OCI-LY7 (cell line): ENCODE data around the gene NHLRC1. TPM values are rescaled to one million over a fixed set of nuclear protein-coding genes. Genes with fewer than 3 reads are reported as not detected.

ENCODE experiments used
- Bru-seq: library from RNA; stranded (reverse); fragments of 400-500 nt; gene quantifications from one replicate; lab custom pipeline; 2021; lab: Mats Ljungman, UMichigan
- BruChase-seq, 2 experiments: library from RNA; stranded (reverse); fragments of 400-500 nt; gene quantifications; one replicate each; lab custom pipeline; 2021; lab: Mats Ljungman, UMichigan
- BruUV-seq: library from RNA; stranded (reverse); fragments of 400-500 nt; replicated peaks from 2 replicates; lab custom pipeline; 2021; lab: Mats Ljungman, UMichigan
- CTCF ChIA-PET: fragments of 300-600 bp; sonication (Branson Sonifier 250); formaldehyde crosslinking; loops from one replicate; lab custom pipeline; 2022; ENCODE audit warnings: antibody characterized with exemption; ENCODE audit not compliant: unreplicated experiment; lab: Charles Lee
- POLR2A ChIA-PET: fragments of 300-600 bp; sonication (Branson Sonifier 250); formaldehyde crosslinking; loops from one replicate; lab custom pipeline; 2022; ENCODE audit warnings: antibody characterized with exemption; lab: Charles Lee
- DNase-seq: peaks from one replicate; pipeline ENCODE4 v3.0.0-alpha.2; 2015; ENCODE audit warnings: low spot score
- H2AFZ ChIP-seq: fragments of 200-600 bp; sonication (generic), shearing (Covaris generic); 2 replicates; pipeline ENCODE4 v1.6.1; 2014; ENCODE audit warnings: mild to moderate bottlenecking, antibody characterized with exemption, low read length, moderate library complexity
- H3K27ac ChIP-seq: fragments of 200-600 bp; sonication (generic); 2 replicates; pipeline ENCODE4 v1.5.1; 2014; ENCODE audit warnings: mixed run types, low read depth, mild to moderate bottlenecking, moderate library complexity, low read length, inconsistent platforms; ENCODE audit not compliant: poor library complexity, severe bottlenecking
- H3K36me3 ChIP-seq: fragments of 200-600 bp; sonication (generic); 2 replicates; pipeline ENCODE4 v1.6.1; 2014; ENCODE audit warnings: mild to moderate bottlenecking, antibody characterized with exemption, low read length, moderate library complexity, mixed read lengths; ENCODE audit not compliant: insufficient read depth
- H3K4me1 ChIP-seq: fragments of 200-600 bp; sonication (generic); 2 replicates; pipeline ENCODE4 v1.5.1; 2014; ENCODE audit warnings: mild to moderate bottlenecking, low read length; ENCODE audit not compliant: insufficient read depth, poor library complexity, severe bottlenecking
- H3K4me2 ChIP-seq: fragments of 200-600 bp; sonication (generic); 2 replicates; pipeline ENCODE4 v1.6.1; 2014; ENCODE audit warnings: mild to moderate bottlenecking, low read length
- H3K4me3 ChIP-seq: fragments of 200-600 bp; sonication (generic); 2 replicates; pipeline ENCODE4 v1.5.1; 2014; ENCODE audit warnings: mild to moderate bottlenecking, low read depth, low read length; ENCODE audit not compliant: poor library complexity, severe bottlenecking
- H3K79me2 ChIP-seq: fragments of 200-600 bp; sonication (generic); 2 replicates; pipeline ENCODE4 v1.6.1; 2016; ENCODE audit warnings: low read depth, mild to moderate bottlenecking, low read length, moderate library complexity, mixed read lengths; ENCODE audit not compliant: insufficient read depth
- H3K9me2 ChIP-seq: fragments of 200-600 bp; sonication (generic); 2 replicates; pipeline ENCODE4 v1.6.1; 2016; ENCODE audit warnings: mild to moderate bottlenecking, low read length, mixed read lengths; ENCODE audit not compliant: insufficient read depth
- H3K9me3 ChIP-seq: fragments of 200-600 bp; sonication (generic); 2 replicates; pipeline ENCODE4 v1.6.1; 2014; ENCODE audit warnings: mild to moderate bottlenecking, mixed run types, low read length, mixed read lengths
- H4K20me1 ChIP-seq: fragments of 200-600 bp; sonication (generic); 2 replicates; pipeline ENCODE4 v1.6.1; 2014; ENCODE audit warnings: mild to moderate bottlenecking, antibody characterized with exemption, low read length, moderate library complexity, mixed read lengths; ENCODE audit not compliant: insufficient read depth
- EZH2phosphoT487 ChIP-seq: fragments of 200-600 bp; sonication (generic); IDR thresholded peaks from 2 replicates; pipeline ENCODE4 v1.6.1; 2018; ENCODE audit warnings: low read depth, borderline replicate concordance, mild to moderate bottlenecking, mixed run types, antibody characterized with exemption, low read length, moderate library complexity, mixed read lengths
- intact Hi-C: fragments of 100-400 bp; cut with micrococcal nuclease; formaldehyde crosslinking; loops from one replicate; pipeline ENCODE4 v1.10.0; 2022; ENCODE audit not compliant: unreplicated experiment
- long read RNA-seq: library from polyadenylated mRNA; stranded (forward); transcript quantifications from one replicate; pipeline ENCODE4 v2.0.0, GENCODE V29; 2022
- total RNA-seq, 2 experiments: library from RNA; depleted of rRNA in 1 of 2; stranded (reverse); fragments of >200 nt in 1 of 2; shearing (Covaris generic) in 1 of 2; gene quantifications; 2 replicates each; pipeline ENCODE4 v1.2.3, GENCODE V29; 2014 to 2022
- TF ChIP-seq, protein P1 (sequence below): fragments of 200-600 bp; sonication (generic); conservative IDR thresholded peaks from 2 replicates; pipeline ENCODE4 v1.5.1; 2014; ENCODE audit warnings: mild to moderate bottlenecking, antibody characterized with exemption, low read length, moderate library complexity, mixed read lengths

NHLRC1 gene
- not detected in 2 replicates for total RNA-seq (2014; rRNA removed; shearing (Covaris generic))
- not detected in 2 replicates for total RNA-seq (2022)
- not detected for Bru-seq, nascent RNA
- BruChase-seq, experiment 1, labeled RNA remaining after a 6-hour chase: not detected
- not detected for BruChase-seq, experiment 2, labeled RNA remaining after a 2-hour chase
- long read RNA-seq: 0 reads

DNA sequence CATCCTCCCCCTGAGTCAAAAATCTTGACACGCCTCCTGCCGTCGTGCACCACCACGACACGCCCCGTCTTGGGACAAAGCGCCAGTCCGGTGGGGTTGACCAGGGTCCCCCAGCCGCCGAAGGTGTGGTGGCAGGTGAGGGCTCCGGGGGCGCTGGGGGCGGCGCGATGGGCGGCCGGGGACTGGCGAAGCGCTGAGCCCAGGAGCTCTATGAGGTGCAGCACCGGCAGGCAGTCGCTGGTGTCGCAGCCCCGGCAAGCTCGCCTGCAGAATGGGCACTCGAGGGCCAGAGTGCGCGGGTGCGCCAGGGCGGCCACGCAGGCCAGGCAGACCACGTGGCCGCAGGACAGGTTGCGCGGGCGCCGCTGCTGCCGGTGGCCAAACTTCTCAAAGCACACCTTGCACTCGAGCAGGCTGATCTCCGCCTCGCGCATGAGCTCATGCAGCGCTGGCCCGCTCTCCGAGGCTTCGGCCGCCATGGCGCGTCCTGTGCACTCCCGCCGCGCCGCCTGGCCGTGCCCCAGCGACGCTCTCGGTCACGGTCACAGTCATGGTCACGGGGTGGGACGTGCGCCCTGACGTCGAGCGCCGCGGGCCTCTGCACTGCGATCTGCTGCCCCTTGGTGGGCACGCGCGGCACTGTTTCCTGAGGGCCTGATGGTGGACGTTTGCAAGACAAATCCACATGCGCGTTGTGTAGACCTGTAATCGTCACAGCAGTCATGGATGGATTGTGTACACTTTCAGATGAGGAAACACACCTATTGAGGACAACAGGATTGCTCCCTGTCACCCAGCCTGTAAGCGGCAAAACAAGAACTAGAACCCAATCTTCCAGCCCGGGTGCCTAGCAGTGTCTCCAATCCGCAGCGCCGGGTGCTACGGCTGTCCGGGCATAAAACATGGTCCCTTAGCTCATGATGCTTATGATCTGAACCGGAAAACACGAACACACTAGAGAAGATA lies at the start of gene NHLRC1:
Gene NHLRC1, minus strand, starts transcription at position 550 of the 966 bp plus-strand sequence. Its CDS starts 71 bp downstream, at position 479.
- CTCF ChIA-PET: interaction anchor here (1.1 kb wide), 1 partner anchor 195 kb away, joined by 3 read pairs; no protein-coding TSS in a partner anchor
- Histone ChIP-seq H3K4me1 (no peaks in the 10 kb centered on the region), H3K9me3 (no peaks in the 10 kb centered on the region), H3K36me3 (no peaks in the 10 kb centered on the region), H3K4me3 (no peak within 1 kb of the TSS), H3K9me2 (no peaks in the 10 kb centered on the region), H3K4me2 (peak within 1 kb of the TSS; percentile 17; the same call in 1 of the 2 replicates), H3K79me2 (no peaks in the 10 kb centered on the region), H3K27ac (no peak within 1 kb of the TSS), H4K20me1 (no peaks in the 10 kb centered on the region), H2AFZ (no peak within 1 kb of the TSS)
- POLR2A ChIA-PET: no interaction called here
- TF ChIP-seq, protein P1, sequence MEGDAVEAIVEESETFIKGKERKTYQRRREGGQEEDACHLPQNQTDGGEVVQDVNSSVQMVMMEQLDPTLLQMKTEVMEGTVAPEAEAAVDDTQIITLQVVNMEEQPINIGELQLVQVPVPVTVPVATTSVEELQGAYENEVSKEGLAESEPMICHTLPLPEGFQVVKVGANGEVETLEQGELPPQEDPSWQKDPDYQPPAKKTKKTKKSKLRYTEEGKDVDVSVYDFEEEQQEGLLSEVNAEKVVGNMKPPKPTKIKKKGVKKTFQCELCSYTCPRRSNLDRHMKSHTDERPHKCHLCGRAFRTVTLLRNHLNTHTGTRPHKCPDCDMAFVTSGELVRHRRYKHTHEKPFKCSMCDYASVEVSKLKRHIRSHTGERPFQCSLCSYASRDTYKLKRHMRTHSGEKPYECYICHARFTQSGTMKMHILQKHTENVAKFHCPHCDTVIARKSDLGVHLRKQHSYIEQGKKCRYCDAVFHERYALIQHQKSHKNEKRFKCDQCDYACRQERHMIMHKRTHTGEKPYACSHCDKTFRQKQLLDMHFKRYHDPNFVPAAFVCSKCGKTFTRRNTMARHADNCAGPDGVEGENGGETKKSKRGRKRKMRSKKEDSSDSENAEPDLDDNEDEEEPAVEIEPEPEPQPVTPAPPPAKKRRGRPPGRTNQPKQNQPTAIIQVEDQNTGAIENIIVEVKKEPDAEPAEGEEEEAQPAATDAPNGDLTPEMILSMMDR: no peak; the same call in 1 of the 2 replicates
- TF ChIP-seq EZH2phosphoT487: no peak
- BruUV-seq: no TSS peak
- intact Hi-C loops: loop anchor here (5.0 kb wide), 1 partner anchor 380 kb away; no protein-coding TSS in a partner anchor
- no peak for DNase-seq

- H2AFZ ChIP-seq: no peak overlapping the region
Observed at GRCh38 chr6:18171871-18172270, 49.4 kb upstream of the NHLRC1 start.

More at GRCh38 chr6:18171871-18172270, 49.4 kb upstream of the NHLRC1 start:
- Histone ChIP-seq H3K27ac (no peak overlapping the region), H3K9me2 (no peaks in the 10 kb centered on the region), H3K79me2 (no peaks in the 10 kb centered on the region), H3K4me1 (no peaks in the 10 kb centered on the region), H3K9me3 (peaks cover 11% of the 10 kb centered on the region), H3K4me3 (no peak overlapping the region), H3K36me3 (peaks cover 94% of the 10 kb centered on the region), H4K20me1 (no peaks in the 10 kb centered on the region), H3K4me2 (no peak overlapping the region)
- TF ChIP-seq EZH2phosphoT487: no peak
- TF ChIP-seq, protein P1: no peak
- no peak for DNase-seq
- BruUV-seq: no TSS peak
- ChIA-PET CTCF (no interaction called here), POLR2A (interaction anchor here (0.9 kb wide), 1 partner anchor 12 kb away, joined by 5 read pairs; no protein-coding TSS in a partner anchor)
- intact Hi-C loops: no loop called here
